GM21576 (cell line): ENCODE data around the gene CLCN1.

Experiments used
- ATAC-seq: cut with Tn5 transposase; IDR thresholded peaks from one replicate; pipeline ENCODE4 v1.9.1; 2021; ENCODE audit warnings: mild to moderate bottlenecking, moderate library complexity; ENCODE audit not compliant: unreplicated experiment

The CLCN1 gene

DNA sequence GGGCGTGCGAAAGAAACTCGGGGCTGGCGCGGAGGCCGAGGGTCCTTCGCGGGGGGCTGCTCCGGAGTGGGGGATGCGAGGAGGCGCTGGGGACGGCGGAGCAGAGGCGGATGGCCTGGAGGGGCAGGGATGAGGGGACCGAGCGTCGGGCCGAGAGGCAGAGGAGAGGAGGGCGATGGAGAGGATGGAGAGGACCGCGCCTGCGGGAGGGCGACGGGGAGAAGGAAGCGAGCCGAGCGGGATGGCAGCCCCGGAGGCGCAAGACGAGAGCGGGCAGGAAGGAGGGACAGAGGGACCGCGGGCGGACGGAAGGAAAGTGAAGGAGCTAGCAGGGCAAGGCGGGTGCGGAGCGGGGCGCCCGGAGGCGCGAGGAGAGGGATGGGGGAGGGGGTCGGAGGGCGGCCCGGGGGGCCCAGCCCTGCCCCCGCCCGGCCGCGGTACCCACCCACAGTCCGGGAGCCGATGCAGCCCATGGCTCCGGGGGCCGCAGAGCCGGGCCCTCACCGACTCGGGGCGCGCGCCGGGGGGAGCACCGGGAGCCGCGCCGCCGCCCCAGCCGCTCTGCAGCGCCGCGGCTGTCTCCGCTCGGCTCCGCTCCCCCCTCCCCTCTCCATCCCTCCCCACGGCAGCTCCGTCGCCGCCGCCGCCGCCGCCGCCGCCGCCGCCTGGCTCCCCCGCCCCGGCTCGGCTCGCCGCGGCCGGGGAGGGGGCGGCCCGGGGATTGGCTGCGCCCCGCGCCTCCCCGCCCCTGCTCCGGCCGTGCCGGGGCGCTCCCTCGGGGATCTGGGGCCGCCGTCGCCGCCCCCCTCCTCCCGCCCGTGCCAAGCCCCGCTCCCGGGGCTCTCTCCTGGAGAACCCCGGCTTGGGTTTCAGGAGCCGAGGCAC, 46.5 kb downstream of the CLCN1 start, which contains the start of gene FAM131B:
Gene FAM131B, minus strand, starts transcription at position 583 of the 885 bp plus-strand sequence. Its CDS starts 110 bp downstream, at position 473.
- no peak for ATAC-seq

DNA sequence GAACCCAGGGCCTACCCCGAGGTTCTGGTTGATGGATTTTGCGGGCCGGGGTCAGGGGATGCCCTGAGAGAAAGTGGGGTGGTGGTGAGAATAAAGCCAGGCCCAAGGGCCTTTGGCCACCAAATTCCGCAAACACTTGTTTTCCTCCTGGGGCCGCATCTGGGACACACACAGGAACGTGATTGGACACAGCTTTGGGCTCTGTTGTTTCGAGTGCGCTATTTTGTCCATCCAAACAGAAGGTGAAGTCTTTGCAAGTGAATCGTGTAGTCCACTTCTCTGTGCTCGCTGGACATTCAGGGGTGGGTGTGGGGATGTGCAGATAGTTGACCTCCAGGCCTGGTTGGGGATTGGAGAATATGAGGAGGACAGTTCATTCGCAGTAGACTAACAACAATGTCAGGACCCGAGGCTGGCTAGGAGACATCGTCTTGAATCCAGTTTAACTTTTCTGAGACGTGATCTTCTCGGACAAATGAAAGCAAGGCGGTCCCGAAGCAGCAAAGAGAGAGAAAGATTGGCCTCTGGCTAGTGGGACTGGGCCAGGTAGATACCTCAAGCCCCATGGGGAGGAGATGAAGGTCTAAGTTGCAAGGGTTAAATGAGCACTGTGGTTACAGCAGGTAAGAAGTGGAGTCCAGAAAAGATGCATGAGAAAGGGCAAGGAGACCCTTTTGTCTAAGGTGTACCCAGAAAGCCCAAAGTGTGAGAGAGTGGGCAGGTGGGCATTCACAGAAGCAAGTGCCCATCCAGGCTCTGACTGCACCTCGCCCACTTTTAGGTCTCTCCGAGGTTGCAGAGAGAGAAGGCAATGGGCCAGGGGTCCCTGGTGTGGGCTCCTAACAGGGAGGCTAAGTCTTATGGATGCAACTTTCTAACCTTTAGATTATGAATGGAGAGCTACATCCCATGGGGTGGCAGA, 47.4 kb downstream of the CLCN1 start:
- ATAC-seq, result no peak

DNA sequence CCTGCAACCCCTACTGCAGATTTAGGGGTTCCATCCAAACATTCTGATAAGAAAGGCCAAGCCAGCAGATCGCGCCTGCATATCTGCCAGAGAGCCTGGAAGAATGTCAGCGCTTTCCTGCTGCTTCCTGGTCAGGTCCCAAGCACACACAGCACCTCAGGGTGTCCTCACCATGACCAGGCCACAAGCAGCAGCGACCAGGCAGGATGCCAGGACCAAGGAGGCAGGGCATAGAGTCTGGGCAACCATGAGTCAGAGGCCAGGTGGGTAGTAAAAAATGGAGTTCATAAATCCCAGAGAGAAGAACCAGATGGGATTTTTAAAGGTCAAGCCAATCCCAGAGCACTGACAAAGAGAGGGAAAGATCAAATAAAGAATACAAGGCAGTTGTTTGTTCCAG, 52.1 kb downstream of the CLCN1 start:
- ATAC-seq, result no peak

DNA sequence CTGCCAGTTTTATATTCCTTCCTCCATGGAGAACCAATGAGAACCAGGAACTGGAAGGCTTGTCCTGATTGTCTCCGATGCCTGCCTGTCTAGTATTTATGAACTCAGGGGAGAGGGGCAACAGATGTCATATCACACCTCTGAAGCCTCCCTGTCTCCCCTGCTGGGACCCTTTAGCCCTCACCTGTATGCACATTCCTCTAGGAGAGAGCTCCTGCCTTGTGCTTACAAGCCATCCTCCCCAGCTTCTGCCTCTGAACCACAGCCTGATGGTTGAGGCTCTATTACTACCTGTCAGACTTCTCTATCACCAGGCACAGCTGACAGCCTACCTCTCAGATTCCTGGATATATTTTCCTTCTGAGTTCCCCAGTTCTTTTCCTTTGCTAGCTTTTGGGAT, 52.5 kb downstream of the CLCN1 start:
- no peak for ATAC-seq

DNA sequence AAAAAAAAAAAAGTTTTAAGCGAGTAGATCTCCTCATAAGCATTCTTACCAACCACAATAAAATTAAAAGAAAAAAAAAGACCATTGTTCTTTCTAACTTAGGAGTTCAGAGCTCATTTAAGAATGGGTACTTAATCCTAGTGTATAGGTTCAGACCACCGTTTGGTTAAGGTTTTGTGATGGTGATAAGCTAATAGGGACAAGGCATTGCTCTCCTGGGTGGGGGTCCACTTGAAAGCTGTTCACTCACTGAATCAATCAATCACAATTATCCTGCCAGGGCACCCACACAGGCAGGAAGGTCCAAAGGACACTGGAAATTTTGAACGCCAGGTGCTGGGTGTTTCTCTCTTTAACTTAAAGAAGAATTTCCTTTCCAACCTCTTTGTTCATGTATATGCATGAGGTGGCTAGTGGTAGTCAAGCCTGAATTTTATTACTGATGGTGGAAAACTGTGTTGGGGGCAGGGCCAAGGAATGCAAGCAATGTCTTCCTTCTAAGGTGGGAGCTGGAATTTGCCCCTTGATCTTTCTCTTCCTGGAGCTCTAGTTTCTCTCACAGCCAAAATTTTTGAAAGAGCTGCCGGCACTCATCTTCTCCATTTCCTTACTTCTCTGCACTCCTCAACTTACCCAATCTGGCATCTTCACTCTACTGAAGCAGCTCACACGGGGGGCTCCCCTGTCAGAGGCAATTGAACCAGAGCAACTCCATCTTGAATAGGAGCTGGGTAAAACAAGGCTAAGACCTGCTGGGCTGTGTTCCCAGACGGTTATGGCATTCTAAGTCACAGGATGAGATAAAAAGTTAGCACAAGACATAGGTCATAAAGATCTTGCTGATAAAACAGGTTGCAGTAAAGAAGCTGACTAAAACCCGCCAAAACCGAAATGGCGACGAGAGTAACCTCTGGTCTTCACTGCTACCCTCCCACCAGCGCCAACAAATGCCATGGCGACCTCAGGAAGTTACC, 54.1 kb downstream of the CLCN1 start:
- ATAC-seq, result no peak

DNA sequence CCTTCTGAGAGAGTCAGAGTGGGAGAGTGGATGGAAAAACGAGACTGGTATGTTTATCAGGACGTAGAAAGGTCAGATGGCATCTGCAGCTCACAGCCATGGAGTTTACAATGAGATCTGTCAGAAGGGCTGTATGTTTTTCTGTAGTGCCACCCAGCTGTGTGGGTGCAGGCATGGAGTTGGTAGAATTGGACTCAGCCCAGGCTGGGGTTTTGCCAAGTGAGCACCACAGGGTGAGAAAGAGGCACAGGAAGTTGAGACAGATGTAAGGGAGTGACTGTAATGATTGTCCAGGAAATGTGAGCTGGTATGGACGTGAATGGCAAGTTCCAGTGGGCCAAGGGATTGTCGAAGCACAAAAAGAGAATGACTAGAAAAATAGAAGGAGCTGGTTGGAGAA, 56.2 kb downstream of the CLCN1 start:
- ATAC-seq, result no peak

DNA sequence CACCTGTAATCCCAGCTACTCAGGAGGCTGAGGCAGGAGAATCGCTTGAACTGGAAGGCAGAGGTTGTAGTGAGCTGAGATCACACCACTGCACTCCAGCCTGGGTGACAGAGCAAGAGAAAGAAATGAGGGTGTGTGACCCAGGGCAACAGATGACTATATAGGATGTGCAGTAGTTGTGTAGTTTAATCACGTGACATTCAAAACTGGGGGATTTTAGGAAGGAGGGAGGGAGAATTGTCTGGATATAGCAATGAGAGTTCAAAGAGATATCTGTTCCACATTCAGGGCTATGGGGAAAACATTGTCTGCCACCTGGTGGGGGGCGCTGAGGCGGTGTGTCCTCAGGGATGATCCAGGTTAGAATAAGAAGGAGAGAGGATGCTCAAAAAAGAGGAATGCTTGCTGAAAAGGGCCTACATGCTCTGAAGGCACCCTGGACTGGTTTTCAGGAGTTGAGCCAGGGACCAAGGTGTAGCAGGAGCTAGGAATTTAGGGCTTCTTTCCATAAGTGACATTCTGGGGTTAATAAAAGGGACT, 57.4 kb downstream of the CLCN1 start:
- ATAC-seq, result no peak

DNA sequence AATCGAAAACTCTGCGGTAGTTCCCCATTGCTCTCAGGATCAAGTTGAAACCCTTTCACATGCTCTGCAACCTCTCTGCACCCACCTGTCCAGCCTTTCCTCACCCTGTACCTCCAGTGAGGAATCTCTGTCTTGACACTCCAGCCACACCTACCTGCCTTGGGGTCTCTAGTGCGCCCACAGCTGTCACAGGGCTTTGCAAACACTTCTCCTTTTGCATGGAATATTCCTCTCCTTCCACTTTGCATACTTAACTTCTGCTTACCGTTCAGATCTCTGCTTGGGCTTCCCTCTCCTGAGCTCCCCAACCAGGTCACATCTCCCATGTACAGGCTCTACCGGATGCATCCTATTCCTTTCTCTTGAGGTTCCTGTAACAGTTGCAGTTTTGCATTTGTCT, 58.6 kb downstream of the CLCN1 start:
- ATAC-seq, result no peak

DNA sequence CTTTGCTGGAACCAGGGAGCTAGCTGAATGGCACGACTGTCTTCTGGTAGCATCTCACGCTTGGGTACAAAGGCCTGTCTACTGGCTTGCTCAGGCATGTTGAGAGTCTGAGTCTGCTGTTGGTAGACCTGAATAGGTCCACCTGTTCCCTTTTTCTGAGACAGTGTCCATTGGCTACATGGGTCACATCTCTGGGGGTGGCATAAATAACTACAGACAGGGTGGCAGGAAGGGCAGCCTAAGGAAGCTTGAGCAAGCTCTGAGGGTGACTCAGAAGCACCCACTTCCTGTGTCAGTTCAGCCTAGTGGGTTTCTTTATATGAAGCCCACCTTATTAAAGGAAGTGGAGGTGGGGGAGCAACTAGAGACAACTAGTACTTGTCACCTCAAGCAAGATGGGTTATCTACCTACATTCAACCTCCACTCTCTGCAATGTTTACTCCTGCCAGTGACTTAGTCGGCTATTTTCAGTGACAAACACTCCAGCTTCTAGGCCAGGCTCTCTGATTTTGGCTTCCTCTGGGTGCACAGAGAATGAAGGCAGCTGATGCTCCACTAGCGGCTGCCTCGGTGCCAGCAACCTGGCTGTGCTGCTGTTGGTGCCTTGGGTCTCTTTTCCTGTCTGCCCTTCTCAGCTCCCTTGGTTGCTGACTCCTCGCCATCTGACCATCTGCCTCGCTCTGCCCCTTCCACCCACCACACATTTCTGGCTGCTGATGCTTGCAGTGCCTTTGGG, 59.6 kb downstream of the CLCN1 start:
- ATAC-seq, result no peak

DNA sequence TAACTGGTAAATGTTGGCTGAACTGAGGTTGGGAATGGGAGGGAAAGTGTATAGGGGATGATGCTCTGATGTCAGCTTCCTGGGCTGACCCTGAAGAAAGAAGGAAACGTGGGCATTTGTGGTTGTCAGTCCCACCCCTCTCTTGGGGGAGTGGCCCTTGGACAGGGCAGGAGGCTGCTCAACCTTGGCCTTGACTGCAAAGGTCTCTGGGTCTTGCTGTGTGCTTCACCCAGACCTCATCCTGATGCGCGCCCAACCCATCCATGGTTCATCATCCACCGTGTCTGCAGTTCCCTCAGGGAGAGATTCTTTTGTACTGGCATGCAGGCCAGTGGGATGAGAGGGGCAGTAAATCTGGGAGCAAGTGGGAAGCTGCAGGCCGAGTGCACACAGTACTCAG, 60.5 kb downstream of the CLCN1 start:
- ATAC-seq, result no peak

DNA sequence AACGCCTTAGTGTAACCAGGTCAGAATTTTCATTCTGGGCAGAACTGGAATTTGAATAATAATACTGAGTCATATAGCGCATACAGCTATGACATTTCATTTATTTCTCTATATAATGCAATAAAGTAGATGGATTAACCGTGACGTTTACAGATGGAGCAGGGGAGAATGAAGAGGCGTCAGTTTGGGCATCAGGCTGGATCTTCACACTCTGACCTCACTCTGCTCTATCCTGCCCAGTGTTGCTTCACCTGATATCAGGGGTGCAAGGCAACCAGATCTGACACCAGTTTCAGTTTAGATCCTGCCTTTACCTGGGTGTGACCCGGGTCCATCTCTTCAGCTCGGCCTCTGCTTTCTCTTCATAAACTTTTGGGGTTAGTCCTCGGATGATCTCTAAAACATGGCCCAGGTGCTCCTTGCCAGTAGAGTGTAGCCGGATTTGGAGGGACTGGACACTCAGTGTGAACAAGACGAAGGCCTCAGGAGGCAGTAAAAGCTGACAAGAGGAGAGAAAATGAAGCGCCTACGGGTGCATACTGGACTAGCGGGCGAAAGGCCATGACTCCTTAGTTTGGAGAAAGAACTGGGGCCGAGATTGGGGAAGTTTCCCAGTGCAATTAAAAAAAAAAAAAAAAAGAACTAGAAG, 63.8 kb downstream of the CLCN1 start:
- peak; percentile 4 for ATAC-seq

DNA sequence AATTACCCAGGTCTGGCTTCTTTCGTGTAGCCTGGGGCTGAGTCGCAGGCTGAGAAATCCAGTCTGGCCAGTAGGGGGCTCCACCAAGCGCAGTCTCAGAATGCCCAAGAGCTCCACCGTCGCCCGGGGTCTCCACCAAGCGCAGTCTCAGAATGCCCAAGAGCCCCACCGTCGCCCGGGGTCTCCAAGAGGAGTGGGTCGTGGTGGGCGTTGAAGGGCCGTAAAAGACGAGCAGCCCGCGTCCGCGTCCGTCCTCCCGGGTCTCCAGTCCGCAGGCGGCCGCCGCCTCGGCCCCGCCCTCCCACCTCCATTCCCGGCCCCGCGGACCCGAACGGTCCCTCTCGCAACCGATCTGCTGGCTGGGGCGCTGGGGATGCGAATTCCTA, 64.3 kb downstream of the CLCN1 start:
- ATAC-seq, result peak; percentile 63

DNA sequence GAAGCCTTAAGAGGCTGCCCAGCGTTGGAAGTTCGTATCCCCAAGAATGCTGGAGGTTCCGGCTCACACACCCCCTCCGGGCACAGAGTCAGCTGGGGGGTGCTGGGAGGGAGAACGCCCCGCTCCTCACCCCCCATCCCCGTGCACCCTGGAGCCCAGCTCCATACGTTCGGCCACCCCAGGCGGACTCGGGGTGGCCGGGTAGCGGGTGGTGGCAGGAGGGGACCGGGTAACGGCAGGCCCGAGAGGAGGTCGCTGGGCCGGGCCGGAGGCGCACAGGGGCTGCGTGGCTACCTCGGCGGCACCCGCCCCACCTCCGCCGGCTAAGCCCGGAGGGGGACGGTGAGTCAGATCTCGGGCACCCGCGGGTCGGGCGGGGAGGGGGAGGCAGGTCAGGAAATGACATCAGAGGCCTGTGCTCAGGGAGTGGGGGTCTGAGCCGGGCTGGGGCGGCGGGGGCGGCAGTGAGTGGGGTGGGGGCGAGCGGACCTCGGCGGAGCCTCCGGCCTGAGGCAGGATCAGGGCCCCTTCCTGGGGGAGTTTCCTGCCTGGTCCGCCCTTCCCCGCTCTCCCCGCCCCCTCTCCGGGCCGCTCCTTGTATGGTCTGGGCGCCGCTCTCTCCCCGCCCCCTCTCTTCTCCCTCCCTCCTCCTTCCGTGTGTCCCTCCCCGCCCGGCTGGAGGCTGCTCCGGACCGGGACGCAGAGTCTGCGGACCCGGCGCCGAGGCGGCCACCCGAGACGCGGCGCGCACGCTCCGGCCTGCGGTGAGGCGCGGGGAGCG, 64.9 kb downstream of the CLCN1 start, which contains the start of gene ZYX:
Gene ZYX, plus strand, starts transcription at position 700 of the 781 bp plus-strand sequence. CDS start 227 bp downstream, outside the sequence.
- peak; percentile 70 for ATAC-seq

DNA sequence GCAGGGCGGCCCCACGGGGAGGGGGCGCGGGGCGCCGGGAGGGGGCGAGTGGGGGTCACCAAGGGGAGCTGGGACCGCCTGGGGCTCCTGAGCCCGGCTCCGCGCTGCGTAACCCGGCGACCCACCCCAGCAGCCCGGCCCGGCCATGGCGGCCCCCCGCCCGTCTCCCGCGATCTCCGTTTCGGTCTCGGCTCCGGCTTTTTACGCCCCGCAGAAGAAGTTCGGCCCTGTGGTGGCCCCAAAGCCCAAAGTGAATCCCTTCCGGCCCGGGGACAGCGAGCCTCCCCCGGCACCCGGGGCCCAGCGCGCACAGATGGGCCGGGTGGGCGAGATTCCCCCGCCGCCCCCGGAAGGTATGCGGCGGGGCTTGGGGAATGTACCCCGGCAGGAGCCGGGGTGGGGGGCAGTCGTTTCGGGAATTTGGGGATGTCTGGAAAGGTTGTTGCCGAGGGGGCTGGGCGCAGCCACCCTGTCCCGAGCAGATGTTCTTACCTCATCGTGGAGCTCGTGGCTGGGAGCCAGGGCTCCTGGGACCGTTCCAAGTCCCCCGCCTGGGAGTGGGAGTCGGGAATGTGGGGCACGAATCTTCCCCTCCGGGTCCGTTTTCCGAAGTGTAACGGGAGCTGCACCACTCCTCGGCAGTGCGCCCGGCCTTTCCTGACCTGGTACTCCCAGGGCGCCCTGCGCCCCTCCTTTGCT, 65.7 kb downstream of the CLCN1 start:
- ATAC-seq, result peak; percentile 9

DNA sequence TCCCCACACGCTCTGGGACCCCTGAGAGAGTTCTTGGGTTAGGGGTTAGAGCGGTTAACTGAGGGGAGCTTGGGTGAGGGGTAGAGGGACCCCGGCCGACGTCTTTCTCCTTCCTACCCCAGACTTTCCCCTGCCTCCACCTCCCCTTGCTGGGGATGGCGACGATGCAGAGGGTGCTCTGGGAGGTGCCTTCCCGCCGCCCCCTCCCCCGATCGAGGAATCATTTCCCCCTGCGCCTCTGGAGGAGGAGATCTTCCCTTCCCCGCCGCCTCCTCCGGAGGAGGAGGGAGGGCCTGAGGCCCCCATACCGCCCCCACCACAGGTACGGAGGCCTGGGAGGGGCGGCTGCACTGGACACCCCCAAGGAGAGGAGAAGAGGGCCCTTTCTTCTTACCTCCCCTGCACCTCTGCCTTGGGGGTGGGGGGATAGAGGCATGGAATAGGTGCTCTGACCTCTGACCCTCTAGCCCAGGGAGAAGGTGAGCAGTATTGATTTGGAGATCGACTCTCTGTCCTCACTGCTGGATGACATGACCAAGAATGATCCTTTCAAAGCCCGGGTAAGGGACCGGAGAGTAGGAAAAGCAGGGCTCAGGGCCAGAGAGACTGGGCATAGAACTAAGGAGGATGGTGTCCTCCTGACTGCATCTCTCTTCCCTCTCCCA, 66.3 kb downstream of the CLCN1 start:
- no peak for ATAC-seq

DNA sequence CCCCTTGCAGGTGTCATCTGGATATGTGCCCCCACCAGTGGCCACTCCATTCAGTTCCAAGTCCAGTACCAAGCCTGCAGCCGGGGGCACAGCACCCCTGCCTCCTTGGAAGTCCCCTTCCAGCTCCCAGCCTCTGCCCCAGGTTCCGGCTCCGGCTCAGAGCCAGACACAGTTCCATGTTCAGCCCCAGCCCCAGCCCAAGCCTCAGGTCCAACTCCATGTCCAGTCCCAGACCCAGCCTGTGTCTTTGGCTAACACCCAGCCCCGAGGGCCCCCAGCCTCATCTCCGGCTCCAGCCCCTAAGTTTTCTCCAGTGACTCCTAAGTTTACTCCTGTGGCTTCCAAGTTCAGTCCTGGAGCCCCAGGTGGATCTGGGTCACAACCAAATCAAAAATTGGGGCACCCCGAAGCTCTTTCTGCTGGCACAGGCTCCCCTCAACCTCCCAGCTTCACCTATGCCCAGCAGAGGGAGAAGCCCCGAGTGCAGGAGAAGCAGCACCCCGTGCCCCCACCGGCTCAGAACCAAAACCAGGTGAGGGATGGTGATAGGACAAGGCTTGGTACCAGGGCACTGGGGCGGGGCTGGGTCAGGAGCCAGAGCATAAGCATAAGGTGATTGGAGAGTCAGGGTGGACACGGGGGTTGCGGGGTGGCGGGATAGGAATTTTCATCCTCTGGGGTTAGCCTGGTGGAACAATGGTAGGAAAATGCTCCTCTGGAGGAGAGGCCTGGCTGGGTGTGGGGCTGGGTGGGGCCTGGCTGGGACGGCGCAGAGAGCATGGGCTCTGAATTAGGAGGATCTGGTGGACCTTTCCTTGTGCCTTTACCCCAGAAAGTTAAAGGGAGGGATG, 67.1 kb downstream of the CLCN1 start:
- no peak for ATAC-seq
